ENCODE data around the gene GOLGA8J. TPM values are rescaled to one million over a fixed set of nuclear protein-coding genes. Genes with fewer than 3 reads are reported as not detected.
"Not testable (repeated sequence)": the region's sequence is repeated elsewhere in the genome, so short reads cannot be mapped to it uniquely, and the experiment has no call there.

Gene GOLGA8J
- total RNA-seq, 4 donors from 2014 or later = 0.40 TPM; not detected in 3

DNA sequence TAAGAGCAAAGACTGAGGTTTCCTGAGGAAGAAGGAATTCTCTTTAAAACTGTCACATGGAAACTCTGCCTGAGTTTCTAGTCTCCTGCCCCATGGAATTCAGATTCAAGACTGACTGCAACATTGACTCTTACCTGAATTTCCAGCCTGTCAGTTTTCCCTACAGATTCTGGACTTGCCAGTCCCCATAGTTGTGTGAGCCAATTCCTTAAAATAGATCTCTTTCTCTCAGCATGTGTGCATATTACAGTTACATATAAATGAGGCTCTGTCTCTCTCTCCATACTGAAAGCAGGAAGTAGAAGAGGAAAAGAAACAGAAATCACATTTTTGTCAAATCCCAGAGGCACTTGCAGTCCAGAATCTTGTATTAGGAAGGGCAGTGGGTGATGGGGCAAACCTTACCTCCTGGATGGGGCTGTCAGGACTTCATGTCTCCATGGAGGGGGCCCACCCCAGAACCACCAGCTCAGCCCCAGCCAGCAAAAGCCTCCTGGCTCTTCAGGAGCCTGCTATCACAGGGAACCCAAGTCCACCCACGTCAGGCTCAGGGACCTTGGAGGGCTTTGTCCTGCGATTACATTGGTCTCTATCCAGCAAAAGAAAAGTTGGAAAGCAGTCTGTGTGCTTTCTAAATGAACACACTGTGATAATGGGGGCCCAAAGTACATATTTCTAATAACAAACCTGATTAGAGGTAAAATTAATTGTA lies 18.8 kb upstream of the GOLGA8J start:
- Histone ChIP-seq H3K9me3 (no peaks in the 10 kb centered on the region), H3K36me3 (no peaks in the 10 kb centered on the region), H3K4me3 (no peak overlapping the region), H3K27ac (no peak overlapping the region), H3K27me3 (no peaks in the 10 kb centered on the region), H3K4me1 (no peaks in the 10 kb centered on the region)
- WGBS, 2 donors (ENCODE audit: low coverage in 1 of 2) = 20% methylated on average over 1 of the region's 2 CpGs; no CpG with 5 or more reads in 1 of the 2 donors
- ATAC-seq = no peak
- TF ChIP-seq POLR2A (IDR thresholded peaks at IDR 0.05) (no peak), CTCF (IDR thresholded peaks at IDR 0.05) (no peak), EP300 (IDR thresholded peaks at IDR 0.05) (no peak), POLR2AphosphoS5 (IDR thresholded peaks at IDR 0.05) (no peak)

DNA sequence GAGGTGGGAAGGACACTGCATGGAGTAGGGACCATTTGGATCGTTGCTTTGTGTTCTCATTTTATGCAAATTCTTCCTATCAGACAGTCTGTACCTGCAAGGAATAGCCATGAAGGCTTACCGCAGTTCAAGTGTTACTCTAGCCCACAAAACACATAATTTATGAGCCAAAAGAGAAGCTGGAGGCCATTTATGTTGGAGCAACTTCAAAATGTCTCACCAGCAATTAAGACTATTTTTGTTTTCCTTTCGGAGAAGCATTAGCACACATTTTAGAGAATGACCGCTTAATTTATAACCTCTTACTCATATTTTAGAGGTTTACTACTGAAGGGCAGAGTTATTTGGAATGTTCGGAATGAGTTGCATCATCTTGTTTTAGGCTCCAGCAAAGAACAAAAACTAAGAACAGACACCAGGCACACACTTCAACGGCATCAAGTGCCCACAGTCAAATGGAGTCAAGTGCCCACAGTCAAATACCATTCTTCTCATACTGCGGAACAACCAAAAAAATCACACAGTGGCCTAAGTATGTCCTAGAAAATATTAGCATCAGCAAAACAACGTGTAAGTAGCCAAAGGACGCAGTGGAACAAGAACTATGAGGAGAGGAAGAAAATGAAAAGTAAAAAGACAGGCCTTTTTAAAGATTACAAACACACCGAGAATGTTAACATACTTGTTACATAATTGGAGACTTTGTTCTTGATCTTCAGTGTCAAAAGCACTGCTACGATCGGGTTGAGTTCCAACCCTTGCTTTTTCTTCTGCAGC lies 17.5 kb upstream of the GOLGA8J start:
- no peak overlapping the region for H3K27ac ChIP-seq
- H3K36me3 ChIP-seq = no peaks in the 10 kb centered on the region
- H3K4me1 ChIP-seq = no peaks in the 10 kb centered on the region
- H3K4me3 ChIP-seq = no peak overlapping the region
- WGBS, 2 donors (ENCODE audit: low coverage in 1 of 2) = 65 to 73% methylated on average over 11 to 12 of the region's 12 CpGs
- no peaks in the 10 kb centered on the region for H3K9me3 ChIP-seq
- no peak for TF ChIP-seq POLR2A (IDR thresholded peaks at IDR 0.05)
- no peak for TF ChIP-seq CTCF (IDR thresholded peaks at IDR 0.05)
- TF ChIP-seq EP300 (IDR thresholded peaks at IDR 0.05) = no peak
- TF ChIP-seq POLR2AphosphoS5 (IDR thresholded peaks at IDR 0.05) = peak; percentile 11
- no peaks in the 10 kb centered on the region for H3K27me3 ChIP-seq
- no peak for ATAC-seq

GRCh38 chr15:30068326-30068725 lies 14.4 kb upstream of the GOLGA8J start:
- H3K4me3 ChIP-seq = no peak overlapping the region
- H3K36me3 ChIP-seq = no peaks in the 10 kb centered on the region
- 82 to 83% methylated on average over 4 to 6 of the region's 7 CpGs for WGBS, 2 donors (ENCODE audit: low coverage in 1 of 2)
- no peaks in the 10 kb centered on the region for H3K9me3 ChIP-seq
- no peak overlapping the region for H3K27ac ChIP-seq
- no peak for ATAC-seq
- TF ChIP-seq EP300 (IDR thresholded peaks at IDR 0.05) (no peak), CTCF (IDR thresholded peaks at IDR 0.05) (no peak), POLR2AphosphoS5 (IDR thresholded peaks at IDR 0.05) (no peak)
- no peaks in the 10 kb centered on the region for H3K4me1 ChIP-seq
- H3K27me3 ChIP-seq = peaks cover under 1% of the 10 kb centered on the region

DNA sequence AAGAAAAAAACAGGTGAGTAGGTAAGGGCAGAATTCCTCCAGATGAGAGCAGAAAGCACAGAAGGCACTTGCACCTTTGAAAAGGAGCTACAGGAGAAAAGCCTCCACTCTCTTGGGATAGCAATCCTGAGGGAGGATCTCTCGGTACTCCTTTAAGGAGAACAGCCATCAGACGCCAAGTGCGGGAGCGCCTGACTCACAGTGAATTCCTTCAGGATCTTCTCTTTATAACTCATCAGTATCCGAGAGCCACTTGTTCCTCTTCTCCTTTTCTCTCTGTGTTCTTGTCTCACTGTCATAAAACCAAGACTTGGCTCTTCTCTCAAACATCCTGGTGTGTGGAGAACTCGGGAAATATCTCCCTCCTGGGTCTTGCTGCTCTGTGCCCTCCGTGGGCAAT lies 10.1 kb upstream of the GOLGA8J start:
- no peak overlapping the region for H3K4me3 ChIP-seq
- no peak overlapping the region for H3K27ac ChIP-seq
- no peaks in the 10 kb centered on the region for H3K36me3 ChIP-seq
- WGBS, 2 donors (ENCODE audit: low coverage in 1 of 2) = 64 to 70% methylated on average over 5 to 7 of the region's 7 CpGs
- TF ChIP-seq POLR2AphosphoS5 (IDR thresholded peaks at IDR 0.05) = no peak
- TF ChIP-seq CTCF (IDR thresholded peaks at IDR 0.05) = no peak
- no peak for TF ChIP-seq POLR2A (IDR thresholded peaks at IDR 0.05)
- TF ChIP-seq EP300 (IDR thresholded peaks at IDR 0.05) = no peak
- no peaks in the 10 kb centered on the region for H3K9me3 ChIP-seq
- ATAC-seq = no peak
- peaks cover 4% of the 10 kb centered on the region for H3K27me3 ChIP-seq
- H3K4me1 ChIP-seq = no peaks in the 10 kb centered on the region

DNA sequence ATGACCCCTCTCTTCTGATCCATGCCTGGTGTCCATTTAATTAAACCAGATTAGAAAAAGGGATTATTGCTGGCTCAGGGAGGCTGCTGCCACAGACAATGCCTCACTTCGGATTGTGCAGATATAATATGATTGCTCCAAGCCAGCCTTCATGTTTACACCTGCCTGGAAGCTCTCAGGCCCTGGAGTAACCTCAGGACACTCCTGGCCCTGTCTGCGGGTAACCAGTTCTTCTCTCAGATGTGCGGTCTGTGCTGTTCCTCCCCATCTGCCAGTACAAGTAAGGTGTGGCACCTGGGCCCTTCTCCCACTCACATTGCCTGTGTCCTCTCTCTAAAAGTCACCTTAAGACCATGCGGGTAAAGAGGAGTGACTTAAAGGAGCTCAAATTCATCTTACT lies 8.8 kb upstream of the GOLGA8J start:
- no peaks in the 10 kb centered on the region for H3K4me1 ChIP-seq
- H3K9me3 ChIP-seq = no peaks in the 10 kb centered on the region
- WGBS, 2 donors (ENCODE audit: low coverage in 1 of 2) = 70 to 94% methylated on average over 2 of the region's 4 CpGs
- ATAC-seq = no peak
- peaks cover 4% of the 10 kb centered on the region for H3K27me3 ChIP-seq
- H3K4me3 ChIP-seq = no peak overlapping the region
- TF ChIP-seq EP300 (IDR thresholded peaks at IDR 0.05) (no peak), POLR2A (IDR thresholded peaks at IDR 0.05) (no peak), CTCF (IDR thresholded peaks at IDR 0.05) (no peak)
- H3K36me3 ChIP-seq = no peaks in the 10 kb centered on the region
- H3K27ac ChIP-seq = no peak overlapping the region

- H3K9me3 ChIP-seq, H3K36me3 ChIP-seq, H3K4me3 ChIP-seq, H3K4me1 ChIP-seq, H3K27ac ChIP-seq, ATAC-seq, H3K27me3 ChIP-seq: not testable (repeated sequence)
- WGBS, 2 donors (ENCODE audit: low coverage in 1 of 2) = 80% methylated on average over 1 of the region's 5 CpGs; no CpG with 5 or more reads in 1 of the 2 donors
These were observed 1.9 kb upstream of the GOLGA8J start for GRCh38 chr15:30080816-30081215.

- H3K27me3 ChIP-seq, H3K27ac ChIP-seq, H3K4me1 ChIP-seq, ATAC-seq, H3K4me3 ChIP-seq, H3K36me3 ChIP-seq, H3K9me3 ChIP-seq: not testable (repeated sequence)
- no CpG with 5 or more reads among the region's 8 CpGs for WGBS, 2 donors (ENCODE audit: low coverage in 1 of 2)
These were observed 15.1 kb downstream of the GOLGA8J start for GRCh38 chr15:30097827-30098226.

Measured in gastroesophageal sphincter (tissue), 4 donors.